Measurements from ENCODE around the gene PRKCH.
A peak's percentile ranks its signal among the peaks of the same experiment; 100 is the strongest.

The PRKCH gene

GRCh38 chr14:61539631-61540030, 218.3 kb downstream of the PRKCH start:
- Mint-ChIP-seq H3K36me3 (no peaks in the 10 kb centered on the region), H3K4me1 (peaks cover 9 to 34% of the 10 kb centered on the region in 2 donors), H3K9me3 (no peaks in the 10 kb centered on the region), H3K27me3 (no peaks in the 10 kb centered on the region), H3K27ac (no peak overlapping the region), H3K4me3 (no peak overlapping the region)
- DNase-seq (no peak), ATAC-seq (replicated peaks) (no peak)

GRCh38 chr14:61540931-61541330, 219.6 kb downstream of the PRKCH start:
- peaks cover 11 to 35% of the 10 kb centered on the region in 2 donors for H3K4me1 Mint-ChIP-seq

DNA sequence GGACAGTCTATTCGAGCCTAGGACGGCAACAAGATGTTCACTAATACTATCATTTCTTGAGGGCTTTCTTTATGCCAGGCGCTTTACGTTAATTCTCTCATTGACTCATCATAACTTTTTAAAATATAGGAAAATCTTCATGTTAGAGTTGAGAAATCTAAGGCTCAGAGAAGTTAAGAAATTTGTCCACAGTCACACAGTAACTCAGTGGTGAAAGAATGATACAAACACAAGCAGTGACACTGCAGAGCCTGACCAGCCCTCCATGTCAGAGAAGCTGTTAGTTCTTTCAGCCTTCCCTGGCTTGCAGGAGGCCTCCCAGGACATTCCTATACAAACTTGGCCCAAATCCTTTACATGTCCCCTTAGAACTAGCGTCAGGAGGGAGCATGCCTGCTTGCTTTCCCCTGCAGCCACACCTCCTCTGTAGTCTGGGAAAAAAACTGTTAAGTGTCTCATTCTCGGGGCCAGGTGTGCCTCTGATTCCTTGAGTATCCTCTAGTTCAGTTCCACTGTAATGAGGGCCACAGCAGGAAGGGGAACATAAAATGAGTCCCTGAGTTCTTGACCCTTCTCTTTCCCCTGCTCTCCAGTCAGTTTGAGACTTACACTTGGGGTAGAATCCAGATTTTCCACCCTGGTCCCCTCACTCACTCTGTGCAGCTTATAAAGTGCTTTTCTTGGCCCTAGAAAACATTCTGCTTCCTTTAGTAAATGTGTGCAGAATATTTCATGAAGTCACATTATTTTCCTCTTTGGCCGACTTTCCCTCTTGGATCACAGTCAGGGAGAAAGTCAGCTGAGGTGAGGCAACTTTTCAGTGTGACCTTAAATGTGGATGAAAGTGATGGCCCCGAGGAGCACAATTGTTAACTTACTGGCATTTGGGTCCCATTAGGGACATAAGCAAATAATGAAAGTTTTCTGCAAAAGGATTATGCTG, 221.7 kb downstream of the PRKCH start:
- no peaks in the 10 kb centered on the region for H3K36me3 Mint-ChIP-seq
- H3K4me3 Mint-ChIP-seq: no peak overlapping the region
- H3K4me1 Mint-ChIP-seq: peaks cover 9 to 25% of the 10 kb centered on the region in 2 donors
- ATAC-seq (replicated peaks) (no peak), DNase-seq (no peak)
- H3K27ac Mint-ChIP-seq: no peak overlapping the region
- H3K9me3 Mint-ChIP-seq: no peaks in the 10 kb centered on the region
- H3K27me3 Mint-ChIP-seq: no peaks in the 10 kb centered on the region

More at GRCh38 chr14:61540931-61541330, 219.6 kb downstream of the PRKCH start:
- Mint-ChIP-seq H3K36me3 (no peaks in the 10 kb centered on the region), H3K4me3 (no peak overlapping the region), H3K27me3 (no peaks in the 10 kb centered on the region), H3K9me3 (no peaks in the 10 kb centered on the region), H3K27ac (no peak overlapping the region)
- DNase-seq (no peak), ATAC-seq (replicated peaks) (no peak)

- Mint-ChIP-seq H3K27ac (no peak overlapping the region), H3K4me1 (peaks cover 7 to 29% of the 10 kb centered on the region in 2 donors), H3K9me3 (no peaks in the 10 kb centered on the region), H3K27me3 (no peaks in the 10 kb centered on the region), H3K36me3 (no peaks in the 10 kb centered on the region), H3K4me3 (no peak overlapping the region)
- no peak for ATAC-seq (replicated peaks)
- no peak for DNase-seq
Observed at GRCh38 chr14:61543946-61544345, 222.6 kb downstream of the PRKCH start.

GRCh38 chr14:61544448-61545330, 223.3 kb downstream of the PRKCH start:
- Mint-ChIP-seq H3K36me3 (no peaks in the 10 kb centered on the region), H3K4me3 (no peak overlapping the region), H3K27me3 (no peaks in the 10 kb centered on the region), H3K27ac (no peak overlapping the region), H3K4me1 (peaks cover 7 to 30% of the 10 kb centered on the region in 2 donors), H3K9me3 (no peaks in the 10 kb centered on the region)
- DNase-seq (no peak), ATAC-seq (replicated peaks) (no peak)

GRCh38 chr14:61545726-61546455, 224.5 kb downstream of the PRKCH start:
- Mint-ChIP-seq H3K9me3 (no peaks in the 10 kb centered on the region), H3K4me1 (peaks cover 9 to 36% of the 10 kb centered on the region in 2 donors), H3K36me3 (no peaks in the 10 kb centered on the region), H3K27me3 (no peaks in the 10 kb centered on the region), H3K4me3 (no peak overlapping the region), H3K27ac (peak overlapping the region; percentile 38)
- ATAC-seq (replicated peaks) (no peak), DNase-seq (no peak)

GRCh38 chr14:61547186-61548069, 226.0 kb downstream of the PRKCH start:
- DNase-seq (no peak), ATAC-seq (replicated peaks) (no peak)
- Mint-ChIP-seq H3K4me3 (no peak overlapping the region), H3K9me3 (peaks cover 0 to 2% of the 10 kb centered on the region in 2 donors), H3K36me3 (peaks cover 0 to 2% of the 10 kb centered on the region in 2 donors), H3K27ac (no peak overlapping the region), H3K27me3 (no peaks in the 10 kb centered on the region), H3K4me1 (peaks cover 24 to 51% of the 10 kb centered on the region in 2 donors)

- H3K27ac Mint-ChIP-seq: no peak overlapping the region
- peaks cover 2 to 3% of the 10 kb centered on the region in 2 donors for H3K36me3 Mint-ChIP-seq
- no peak for DNase-seq
- H3K9me3 Mint-ChIP-seq: peaks cover 3 to 5% of the 10 kb centered on the region in 2 donors
- no peaks in the 10 kb centered on the region for H3K27me3 Mint-ChIP-seq
- H3K4me3 Mint-ChIP-seq: no peak overlapping the region
- peaks cover 37 to 70% of the 10 kb centered on the region in 2 donors for H3K4me1 Mint-ChIP-seq
- ATAC-seq (replicated peaks): no peak
Observed at GRCh38 chr14:61549425-61549824, 228.0 kb downstream of the PRKCH start.

DNA sequence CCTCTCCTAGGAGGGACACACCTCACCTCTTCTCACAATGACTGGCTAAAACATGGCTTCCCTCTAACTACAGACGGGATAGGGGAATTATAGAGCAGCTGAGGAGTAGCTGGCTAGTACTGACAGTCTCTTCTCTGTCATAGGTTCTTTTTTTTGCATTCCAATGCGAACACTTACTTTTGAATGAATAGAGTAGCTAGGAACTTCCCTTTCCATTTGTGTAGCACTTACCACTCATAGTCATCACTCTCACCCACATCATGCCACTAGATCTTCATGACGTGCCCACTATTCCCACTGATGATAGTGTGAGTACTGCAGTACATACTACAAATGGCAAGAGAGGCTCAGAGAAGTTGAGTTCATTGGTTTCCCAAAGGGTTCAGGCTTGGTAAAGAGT, 230.0 kb downstream of the PRKCH start:
- H3K9me3 Mint-ChIP-seq: peaks cover 3 to 5% of the 10 kb centered on the region in 2 donors
- no peaks in the 10 kb centered on the region for H3K27me3 Mint-ChIP-seq
- no peak overlapping the region for H3K4me3 Mint-ChIP-seq
- H3K4me1 Mint-ChIP-seq: peaks cover 44 to 67% of the 10 kb centered on the region in 2 donors
- DNase-seq (no peak), ATAC-seq (replicated peaks) (peak in 1 of 2 donors; percentile 10)
- H3K27ac Mint-ChIP-seq: peak overlapping the region; percentile 70
- peaks cover 2 to 3% of the 10 kb centered on the region in 2 donors for H3K36me3 Mint-ChIP-seq

DNA sequence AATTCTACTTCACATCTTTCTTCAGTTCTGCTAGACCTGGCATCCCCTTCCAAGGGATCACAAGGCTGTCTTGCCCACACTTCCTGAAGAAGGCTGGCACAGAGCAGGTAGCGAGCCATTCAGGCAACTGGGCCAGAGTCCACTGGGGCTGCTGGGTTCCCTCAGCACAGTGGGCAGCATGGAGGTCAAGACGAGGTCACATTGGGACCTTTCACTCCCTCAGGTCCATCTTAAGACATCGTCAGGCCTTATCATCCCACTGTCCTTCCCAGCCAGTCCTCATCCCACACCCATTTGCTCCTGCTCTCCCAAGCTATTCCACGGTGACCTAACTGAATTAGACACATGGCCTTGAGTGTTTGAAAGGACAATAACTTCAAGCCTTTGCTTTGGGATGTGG, 230.9 kb downstream of the PRKCH start:
- Mint-ChIP-seq H3K36me3 (peaks cover 2 to 3% of the 10 kb centered on the region in 2 donors), H3K27me3 (no peaks in the 10 kb centered on the region), H3K9me3 (peaks cover 3 to 5% of the 10 kb centered on the region in 2 donors), H3K27ac (peak overlapping the region; percentile 97), H3K4me1 (peaks cover 47 to 71% of the 10 kb centered on the region in 2 donors), H3K4me3 (no peak overlapping the region)
- no peak for DNase-seq
- ATAC-seq (replicated peaks): no peak

GRCh38 chr14:61553730-61554641, 232.6 kb downstream of the PRKCH start:
- H3K27me3 Mint-ChIP-seq: no peaks in the 10 kb centered on the region
- peaks cover 54 to 67% of the 10 kb centered on the region in 2 donors for H3K4me1 Mint-ChIP-seq
- peak overlapping the region; percentile 64 to 79 for H3K4me3 Mint-ChIP-seq
- peaks cover 3 to 5% of the 10 kb centered on the region in 2 donors for H3K9me3 Mint-ChIP-seq
- peak overlapping the region; percentile 97 for H3K27ac Mint-ChIP-seq
- no peak for ATAC-seq (replicated peaks)
- peaks cover 2 to 3% of the 10 kb centered on the region in 2 donors for H3K36me3 Mint-ChIP-seq
- DNase-seq: no peak

DNA sequence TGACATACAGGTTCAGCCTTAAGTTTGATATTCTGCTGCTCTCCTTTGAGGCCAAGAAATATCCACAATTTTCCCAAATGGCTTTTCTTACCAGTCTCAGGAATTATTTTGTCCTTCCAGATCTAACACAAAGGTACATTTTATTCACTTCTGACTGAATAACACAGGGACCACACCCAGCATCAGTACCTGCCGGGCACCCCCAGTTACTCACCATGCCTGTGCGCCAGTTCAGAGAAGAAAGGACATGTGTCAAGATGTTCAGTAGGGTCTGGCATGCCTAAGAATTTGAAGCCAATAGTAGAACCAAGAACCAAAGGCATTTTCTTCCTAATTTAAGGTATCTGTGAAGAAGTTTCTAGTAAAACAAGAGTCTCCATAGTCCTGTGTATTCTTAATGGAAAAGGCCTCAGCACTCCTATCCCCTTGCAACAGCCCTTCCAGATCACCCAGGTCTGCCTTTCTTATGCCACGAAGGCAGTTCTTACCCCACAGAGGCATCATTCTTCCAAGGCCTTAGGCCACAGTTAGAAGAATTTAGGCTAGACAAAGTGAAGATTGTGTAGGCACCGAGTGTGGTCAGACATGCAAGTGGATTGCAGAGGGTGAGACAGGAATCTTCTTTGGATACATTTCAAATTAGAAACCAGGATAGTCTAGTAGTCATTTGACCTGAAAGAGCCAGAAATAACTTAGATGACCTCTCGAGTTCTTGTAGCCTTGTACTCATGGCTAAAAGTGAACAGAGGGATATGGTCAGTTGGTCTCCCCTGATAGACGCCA, 233.9 kb downstream of the PRKCH start:
- DNase-seq (no peak), ATAC-seq (replicated peaks) (no peak)
- peaks cover 52 to 61% of the 10 kb centered on the region in 2 donors for H3K4me1 Mint-ChIP-seq
- peaks cover 2 to 3% of the 10 kb centered on the region in 2 donors for H3K36me3 Mint-ChIP-seq
- peak overlapping the region; percentile 14 for H3K27ac Mint-ChIP-seq
- H3K27me3 Mint-ChIP-seq: no peaks in the 10 kb centered on the region
- no peak overlapping the region for H3K4me3 Mint-ChIP-seq
- peaks cover 3 to 5% of the 10 kb centered on the region in 2 donors for H3K9me3 Mint-ChIP-seq

All from stimulated activated naive B cell treated with anti-CD40 and anti-IgM and Interleukin-4, amounts not matched to agents 10 μg/mL and 1 μg/mL and 100 μg/mL, for 72 hours (primary cell).